ENCODE data around the gene BAX.

Gene BAX

DNA sequence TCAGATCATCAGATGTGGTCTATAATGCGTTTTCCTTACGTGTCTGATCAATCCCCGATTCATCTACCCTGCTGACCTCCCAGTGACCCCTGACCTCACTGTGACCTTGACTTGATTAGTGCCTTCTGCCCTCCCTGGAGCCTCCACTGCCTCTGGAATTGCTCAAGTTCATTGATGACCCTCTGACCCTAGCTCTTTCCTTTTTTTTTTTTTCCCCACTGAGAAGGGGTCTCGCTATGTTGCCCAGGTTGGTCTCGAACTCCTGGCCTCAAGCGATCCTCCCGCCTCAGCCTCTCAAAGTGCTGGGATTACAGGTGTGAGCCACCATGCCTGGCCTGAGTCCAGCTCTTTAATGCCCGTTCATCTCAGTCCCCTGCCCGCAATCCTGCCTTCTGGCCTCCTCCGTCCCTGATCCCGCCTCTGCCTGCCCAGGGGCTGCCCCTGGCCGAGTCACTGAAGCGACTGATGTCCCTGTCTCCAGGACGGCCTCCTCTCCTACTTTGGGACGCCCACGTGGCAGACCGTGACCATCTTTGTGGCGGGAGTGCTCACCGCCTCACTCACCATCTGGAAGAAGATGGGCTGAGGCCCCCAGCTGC lies 6.5 kb downstream of the BAX start:
- in situ Hi-C loops (cut with MboI; ENCODE audit: low sequenced_read_pairs), result loop anchor here (25.0 kb wide), 1 partner anchor 174 kb away; no protein-coding TSS in a partner anchor

DNA sequence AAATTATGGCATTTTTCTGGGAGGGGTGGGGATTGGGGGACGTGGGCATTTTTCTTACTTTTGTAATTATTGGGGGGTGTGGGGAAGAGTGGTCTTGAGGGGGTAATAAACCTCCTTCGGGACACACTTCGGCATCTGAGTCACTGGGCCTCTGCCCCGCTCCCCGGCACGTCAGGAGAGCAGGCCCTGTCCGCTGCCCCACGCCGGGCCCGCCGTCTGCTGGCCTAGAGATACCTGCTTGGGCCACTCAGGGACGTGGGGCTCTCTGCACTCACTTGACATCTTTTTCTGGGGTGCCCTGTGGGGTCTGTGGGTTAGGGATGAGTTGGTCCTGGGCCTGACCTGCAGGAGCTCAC lies 7.0 kb downstream of the BAX start:
- in situ Hi-C loops (cut with MboI; ENCODE audit: low sequenced_read_pairs), result loop anchor here (25.0 kb wide), 1 partner anchor 174 kb away; no protein-coding TSS in a partner anchor

DNA sequence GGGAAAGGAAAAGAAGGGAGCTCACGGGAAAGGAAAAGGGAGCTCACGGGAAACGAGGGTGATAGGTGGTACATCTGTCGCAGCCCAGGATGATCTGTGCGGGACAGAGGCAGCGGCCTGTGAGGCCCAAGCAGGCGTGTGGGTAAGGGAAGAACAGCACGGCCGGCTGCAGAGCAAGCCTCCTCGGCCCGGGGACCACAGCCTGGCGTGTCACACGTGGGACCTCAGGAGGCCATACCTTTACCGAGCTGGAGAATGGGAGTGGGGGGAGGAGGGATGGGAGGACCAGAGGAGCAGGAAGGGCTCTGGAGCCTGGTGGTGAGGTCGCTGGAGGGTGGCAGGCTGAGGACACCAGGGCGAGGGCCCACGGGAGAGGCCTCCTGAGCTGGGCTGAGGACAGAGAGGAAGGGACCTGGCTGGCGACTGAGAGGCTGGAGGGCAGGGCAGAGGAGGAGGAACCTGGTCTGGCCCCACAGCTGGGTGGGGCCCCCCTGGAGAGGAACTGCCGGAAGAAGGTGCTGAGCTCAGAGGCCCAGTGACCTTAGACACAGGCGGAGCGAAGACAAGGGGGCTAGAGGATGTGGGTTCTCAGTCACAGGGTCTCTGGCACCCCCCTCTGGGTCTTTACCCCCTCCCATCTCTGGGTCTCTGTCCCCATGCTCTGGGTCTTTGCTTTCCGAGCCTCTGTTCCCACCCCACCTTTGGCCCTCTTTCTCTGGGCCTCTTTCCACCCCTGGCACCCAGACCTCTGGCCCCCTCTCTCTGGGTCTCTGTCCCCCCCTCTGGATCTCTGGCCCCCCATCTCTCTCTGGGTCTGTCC lies 7.6 kb downstream of the BAX start:
- in situ Hi-C loops (cut with MboI; ENCODE audit: low sequenced_read_pairs), result loop anchor here (25.0 kb wide), 1 partner anchor 175 kb away; no protein-coding TSS in a partner anchor

DNA sequence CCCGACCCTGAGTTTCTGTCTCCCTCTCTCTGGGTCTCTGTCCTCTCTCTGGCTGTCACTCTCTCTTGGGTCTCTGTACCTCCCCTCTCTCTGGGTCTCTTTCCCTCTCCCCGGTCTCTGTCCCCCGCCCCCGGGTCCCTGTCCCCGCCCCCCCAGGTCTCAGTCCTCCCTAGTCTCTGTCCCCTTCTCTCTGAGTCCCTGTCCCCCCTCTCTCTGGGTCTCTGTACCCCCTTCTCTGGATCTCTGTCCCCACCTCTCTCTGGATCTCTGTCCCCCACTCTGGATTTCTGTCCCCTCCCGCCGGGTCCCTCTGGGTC lies 8.1 kb downstream of the BAX start:
- in situ Hi-C loops (cut with MboI; ENCODE audit: low sequenced_read_pairs), result loop anchor here (25.0 kb wide), 1 partner anchor 176 kb away; no protein-coding TSS in a partner anchor

DNA sequence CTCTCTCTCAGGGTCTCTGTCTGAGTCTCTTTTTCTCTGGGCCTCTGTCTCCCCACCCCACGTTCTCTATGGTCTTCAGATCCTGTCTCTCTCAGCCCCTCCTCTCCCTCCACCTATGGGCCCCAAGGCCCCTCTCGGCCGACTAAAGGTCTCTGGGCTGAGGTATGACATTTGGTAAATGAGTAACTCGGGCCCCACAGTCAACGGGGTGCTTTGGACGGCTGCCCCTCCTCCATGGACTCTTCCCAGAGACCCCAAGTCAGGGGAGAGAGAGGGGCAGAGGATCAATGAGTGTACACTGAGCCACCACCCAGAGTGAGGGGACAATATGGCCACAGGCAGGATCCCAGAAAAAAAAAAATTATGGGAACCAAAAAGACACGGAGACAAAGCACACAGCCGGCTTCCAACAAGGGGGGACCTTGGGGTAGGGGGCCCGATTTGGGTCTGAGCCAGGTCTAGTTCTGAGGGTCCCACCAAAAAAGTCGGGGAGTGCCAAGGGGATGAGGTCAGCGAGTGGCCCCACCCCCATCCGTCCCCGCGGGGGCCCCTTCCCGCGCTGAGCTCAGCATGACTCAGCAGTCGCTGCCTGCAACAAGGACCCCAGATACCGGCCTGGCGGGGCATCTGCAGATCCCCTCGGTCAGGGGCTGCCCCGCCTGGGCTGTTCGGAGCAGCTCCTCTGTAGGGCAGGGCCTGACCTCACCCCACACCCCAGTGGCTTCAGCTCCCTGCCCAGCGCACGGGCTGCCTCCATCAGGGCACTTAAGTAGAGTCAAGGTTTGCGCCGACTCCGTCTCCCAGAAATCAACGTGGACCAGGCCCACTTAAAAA lies 8.9 kb downstream of the BAX start:
- in situ Hi-C loops (cut with MboI; ENCODE audit: low sequenced_read_pairs), result loop anchor here (25.0 kb wide), 1 partner anchor 176 kb away; no protein-coding TSS in a partner anchor

DNA sequence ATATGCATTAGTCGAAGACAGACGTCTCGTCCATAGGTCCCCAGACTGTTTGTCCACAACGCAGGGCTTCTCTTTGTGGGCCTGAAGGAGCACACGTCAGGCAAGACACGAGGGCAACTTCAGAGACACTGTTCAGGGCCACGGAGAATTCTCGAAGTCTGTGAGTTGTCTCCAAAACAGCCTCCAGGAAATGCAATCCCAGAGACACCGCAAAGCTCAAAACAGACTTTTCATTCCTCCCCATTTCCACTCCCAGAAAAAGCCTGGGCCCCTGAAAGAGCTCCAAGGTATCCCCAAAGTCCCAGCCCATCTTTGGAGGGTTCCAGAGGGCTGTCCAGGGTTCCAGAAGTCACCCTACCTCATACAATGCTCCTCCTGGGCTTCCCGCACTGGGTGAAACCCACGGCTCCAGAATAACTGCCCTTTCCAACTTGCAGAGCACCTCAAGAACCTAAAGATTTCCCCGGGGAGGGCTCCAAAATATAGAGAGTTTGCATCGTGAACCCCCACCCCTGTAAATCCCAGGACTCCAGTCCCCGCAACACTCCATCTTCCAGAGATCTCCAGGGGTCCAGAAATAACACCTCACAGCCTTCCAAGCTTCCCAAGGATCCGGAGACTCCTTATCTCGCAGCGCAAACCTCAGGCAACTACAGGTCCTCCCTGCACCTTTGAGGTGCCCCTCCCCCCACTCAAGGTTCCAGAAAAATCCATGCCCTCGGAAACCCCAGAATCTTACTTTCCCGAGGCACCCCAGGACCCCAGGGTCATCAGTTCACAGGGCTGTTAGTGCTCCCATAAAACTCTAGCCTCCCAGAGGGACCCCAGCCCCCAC lies 9.7 kb downstream of the BAX start:
- in situ Hi-C loops (cut with MboI; ENCODE audit: low sequenced_read_pairs), result loop anchor here (25.0 kb wide), 1 partner anchor 177 kb away; no protein-coding TSS in a partner anchor

DNA sequence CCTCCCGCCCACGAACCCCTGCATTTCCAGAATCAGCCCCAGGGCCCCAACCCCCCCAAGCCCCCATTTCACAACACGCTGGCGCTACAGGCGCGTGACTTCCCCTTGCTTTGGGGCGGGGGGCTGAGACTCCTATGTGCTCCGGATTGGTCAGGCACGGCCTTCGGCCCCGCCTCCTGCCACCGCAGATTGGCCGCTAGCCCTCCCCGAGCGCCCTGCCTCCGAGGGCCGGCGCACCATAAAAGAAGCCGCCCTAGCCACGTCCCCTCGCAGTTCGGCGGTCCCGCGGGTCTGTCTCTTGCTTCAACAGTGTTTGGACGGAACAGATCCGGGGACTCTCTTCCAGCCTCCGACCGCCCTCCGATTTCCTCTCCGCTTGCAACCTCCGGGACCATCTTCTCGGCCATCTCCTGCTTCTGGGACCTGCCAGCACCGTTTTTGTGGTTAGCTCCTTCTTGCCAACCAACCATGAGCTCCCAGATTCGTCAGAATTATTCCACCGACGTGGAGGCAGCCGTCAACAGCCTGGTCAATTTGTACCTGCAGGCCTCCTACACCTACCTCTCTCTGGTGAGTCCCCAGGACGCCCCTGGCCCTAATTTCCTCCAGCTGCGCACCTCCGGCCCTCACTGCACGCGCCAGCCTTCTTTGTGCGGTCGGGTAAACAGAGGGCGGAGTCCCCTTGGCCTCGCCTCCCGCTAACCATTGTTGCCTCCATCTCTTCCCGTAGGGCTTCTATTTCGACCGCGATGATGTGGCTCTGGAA lies 10.5 kb downstream of the BAX start, which contains the start of gene FTL:
Gene FTL, plus strand, starts transcription at position 270 of the 766 bp plus-strand sequence. Its CDS starts 199 bp downstream, at position 469.
- in situ Hi-C loops (cut with MboI; ENCODE audit: low sequenced_read_pairs), result loop anchor here (25.0 kb wide), 1 partner anchor 178 kb away; no protein-coding TSS in a partner anchor

DNA sequence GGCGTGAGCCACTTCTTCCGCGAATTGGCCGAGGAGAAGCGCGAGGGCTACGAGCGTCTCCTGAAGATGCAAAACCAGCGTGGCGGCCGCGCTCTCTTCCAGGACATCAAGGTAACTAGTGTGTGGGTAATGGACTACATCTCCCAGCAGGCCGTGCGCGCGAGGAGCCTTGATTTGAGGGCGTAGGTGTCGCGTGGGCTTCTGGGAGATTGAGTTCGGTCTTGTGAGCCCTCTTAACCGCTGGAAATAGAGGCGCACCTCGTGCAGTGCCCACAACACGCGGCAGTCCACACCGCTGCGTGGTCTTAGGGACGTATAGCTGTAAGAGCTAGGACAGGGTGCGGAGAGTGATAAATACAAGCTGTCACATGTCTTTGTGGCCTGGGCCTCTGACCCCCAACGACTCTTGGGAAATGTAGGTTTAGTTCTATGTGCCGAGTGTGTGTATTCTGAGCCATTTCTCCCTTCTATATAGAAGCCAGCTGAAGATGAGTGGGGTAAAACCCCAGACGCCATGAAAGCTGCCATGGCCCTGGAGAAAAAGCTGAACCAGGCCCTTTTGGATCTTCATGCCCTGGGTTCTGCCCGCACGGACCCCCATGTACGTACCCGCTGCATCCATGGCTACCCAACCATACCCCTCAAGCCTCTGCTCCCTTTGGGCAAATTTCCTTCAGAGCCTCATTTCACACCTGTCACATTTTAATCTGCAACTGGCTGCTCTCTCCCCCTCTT lies 11.3 kb downstream of the BAX start:
- in situ Hi-C loops (cut with MboI; ENCODE audit: low sequenced_read_pairs), result loop anchor here (25.0 kb wide), 1 partner anchor 179 kb away; no protein-coding TSS in a partner anchor

DNA sequence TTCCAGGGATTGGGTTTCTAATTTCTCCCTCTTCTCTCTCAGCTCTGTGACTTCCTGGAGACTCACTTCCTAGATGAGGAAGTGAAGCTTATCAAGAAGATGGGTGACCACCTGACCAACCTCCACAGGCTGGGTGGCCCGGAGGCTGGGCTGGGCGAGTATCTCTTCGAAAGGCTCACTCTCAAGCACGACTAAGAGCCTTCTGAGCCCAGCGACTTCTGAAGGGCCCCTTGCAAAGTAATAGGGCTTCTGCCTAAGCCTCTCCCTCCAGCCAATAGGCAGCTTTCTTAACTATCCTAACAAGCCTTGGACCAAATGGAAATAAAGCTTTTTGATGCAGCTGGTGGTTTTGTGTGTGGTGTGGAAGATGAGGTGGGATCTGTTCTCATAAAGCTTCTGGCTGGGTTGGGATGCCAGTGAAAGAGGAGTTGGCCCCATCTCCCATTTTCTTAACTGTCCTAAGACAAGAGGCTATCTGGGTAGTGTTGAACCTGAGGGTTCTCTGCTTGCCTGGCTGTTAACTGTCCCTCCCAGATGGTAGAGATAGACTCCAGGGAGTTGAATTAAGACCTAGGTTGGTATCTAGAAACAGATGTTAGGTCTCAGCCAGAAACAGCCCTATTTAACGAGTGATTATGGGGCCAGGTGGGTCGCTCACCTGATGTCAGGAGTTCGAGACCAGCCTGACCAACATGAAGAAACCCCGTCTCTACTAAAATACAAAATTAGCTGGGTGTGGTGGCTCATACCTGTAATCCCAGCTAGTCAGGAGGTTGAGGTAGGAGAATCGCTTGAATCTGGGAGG lies 12.1 kb downstream of the BAX start:
- in situ Hi-C loops (cut with MboI; ENCODE audit: low sequenced_read_pairs), result loop anchor here (25.0 kb wide), 1 partner anchor 179 kb away; no protein-coding TSS in a partner anchor

DNA sequence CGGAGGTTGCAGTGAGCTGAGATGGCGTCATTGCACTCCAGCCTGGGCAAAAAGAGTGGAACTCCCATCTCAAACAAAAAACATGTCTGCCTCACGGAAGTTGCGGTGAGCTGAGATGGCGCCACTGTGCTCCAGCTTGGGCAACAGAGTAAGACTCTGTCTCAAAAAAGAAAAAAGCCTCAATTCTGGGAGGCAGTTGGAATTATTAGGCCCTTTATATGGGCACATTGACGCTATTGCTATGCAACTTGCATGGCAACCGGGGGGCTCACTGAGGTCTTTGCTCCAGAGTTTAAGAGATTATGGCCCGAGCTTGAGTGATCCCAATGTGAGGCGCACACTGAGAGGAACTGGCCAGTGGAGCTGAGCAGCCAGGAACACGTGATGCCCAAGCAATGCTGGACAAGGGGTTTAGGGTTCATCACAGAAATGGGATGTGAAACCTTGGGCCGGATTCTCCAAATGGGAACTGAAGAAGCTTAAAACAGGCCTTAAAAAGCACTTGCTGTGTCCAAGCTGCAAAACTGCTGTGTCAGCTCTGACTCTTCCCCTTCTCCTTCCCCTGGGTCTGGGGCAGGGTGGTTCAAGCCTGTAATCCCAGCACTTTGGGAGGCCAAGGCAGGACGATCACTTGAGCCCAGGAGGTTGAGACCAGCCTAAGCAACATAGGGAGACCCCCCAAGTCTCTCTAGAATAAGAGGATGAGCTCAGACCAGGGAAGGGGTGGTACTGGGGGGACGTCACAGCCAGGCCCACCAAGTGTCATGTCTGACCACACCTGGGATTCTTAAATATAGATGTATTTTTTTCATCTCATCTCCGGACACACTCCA lies 12.9 kb downstream of the BAX start:
- in situ Hi-C loops (cut with MboI; ENCODE audit: low sequenced_read_pairs), result loop anchor here (25.0 kb wide), 1 partner anchor 180 kb away; no protein-coding TSS in a partner anchor

DNA sequence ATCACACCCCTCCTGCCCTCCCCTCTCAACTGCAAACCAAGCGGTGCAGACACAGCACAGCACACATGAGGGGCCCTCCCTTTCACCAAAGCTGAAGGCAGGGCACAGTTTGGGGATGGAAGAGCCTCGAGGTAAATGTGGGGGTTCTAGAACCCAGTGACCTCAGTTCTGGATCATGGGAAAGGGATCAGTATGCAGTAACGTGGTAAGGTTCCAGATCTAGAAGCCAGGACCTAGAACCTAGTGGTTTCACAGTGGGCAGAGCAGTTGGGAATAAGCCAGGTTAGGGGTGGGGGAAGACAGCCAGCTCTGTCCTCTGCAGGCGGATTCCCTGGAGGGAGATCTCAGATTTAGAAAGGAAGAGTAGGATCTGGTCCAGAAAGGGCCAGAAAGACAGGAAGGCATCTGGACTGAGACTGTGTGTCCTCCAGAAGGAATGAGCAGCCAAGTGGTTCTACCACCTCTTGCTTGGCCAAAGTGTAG lies 13.5 kb downstream of the BAX start:
- in situ Hi-C loops (cut with MboI; ENCODE audit: low sequenced_read_pairs), result loop anchor here (25.0 kb wide), 1 partner anchor 181 kb away; no protein-coding TSS in a partner anchor

DNA sequence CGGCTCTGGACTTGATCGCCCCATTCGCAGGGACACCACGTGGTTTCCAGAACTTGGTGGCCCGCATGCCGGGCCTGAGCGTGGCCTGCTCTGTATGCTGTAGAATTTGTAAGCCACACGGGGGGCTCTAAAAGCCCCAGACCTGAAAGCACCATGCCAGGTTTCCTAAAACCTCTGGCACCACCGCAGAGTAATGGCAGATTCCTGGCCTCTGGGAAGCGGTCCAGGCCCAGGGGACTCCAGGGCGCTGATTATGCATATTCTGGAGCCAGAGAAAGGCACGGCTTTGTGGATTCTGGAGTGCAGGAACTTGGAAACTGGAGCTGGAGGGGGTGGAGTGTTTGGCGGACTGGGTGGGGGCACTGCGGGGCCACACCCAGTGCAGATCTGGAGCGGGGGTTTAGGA lies 14.1 kb downstream of the BAX start:
- in situ Hi-C loops (cut with MboI; ENCODE audit: low sequenced_read_pairs), result loop anchor here (25.0 kb wide), 1 partner anchor 182 kb away; no protein-coding TSS in a partner anchor

DNA sequence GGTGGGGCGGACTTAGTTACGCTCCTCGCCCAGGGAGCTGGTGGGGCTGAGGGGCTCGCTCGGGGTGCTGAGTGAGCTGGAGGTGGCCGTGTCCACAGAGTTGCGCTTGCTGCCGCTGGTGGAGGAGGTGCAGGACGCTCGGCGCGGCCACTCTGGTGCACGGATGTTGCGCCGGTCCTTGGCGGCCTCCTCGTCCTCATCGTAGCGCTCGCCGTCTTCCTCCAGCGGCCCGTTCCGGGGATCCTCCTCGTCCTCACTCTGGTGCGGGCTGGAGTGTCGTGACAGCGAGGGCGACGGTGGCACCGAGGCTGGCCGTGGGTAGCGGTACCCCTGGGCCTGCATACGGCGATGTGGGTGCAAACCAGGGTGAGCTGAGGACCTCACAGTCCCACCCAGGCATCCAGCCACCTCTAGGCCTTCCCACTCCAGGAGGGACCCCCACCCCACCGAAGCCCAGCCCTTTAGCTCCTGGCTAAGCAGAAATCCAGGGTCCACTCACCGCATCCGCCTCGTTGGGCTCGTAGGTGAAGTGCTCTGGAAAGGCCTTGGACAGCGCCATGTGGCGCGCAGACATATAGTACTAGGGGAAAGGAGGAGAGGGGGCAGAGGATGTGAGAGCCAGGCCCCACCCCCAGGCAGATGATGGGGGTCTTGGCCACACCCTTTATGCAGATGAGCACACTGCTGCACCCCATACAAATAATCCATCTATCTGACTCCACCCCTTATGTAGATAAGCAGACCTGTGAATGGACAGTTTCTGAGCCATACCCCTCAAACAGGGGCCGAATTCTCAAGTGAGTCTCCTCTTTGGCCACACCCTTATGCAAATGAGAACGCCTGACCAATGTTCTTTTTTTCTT lies 14.8 kb downstream of the BAX start:
- in situ Hi-C loops (cut with MboI; ENCODE audit: low sequenced_read_pairs), result loop anchor here (25.0 kb wide), 1 partner anchor 182 kb away; no protein-coding TSS in a partner anchor

DNA sequence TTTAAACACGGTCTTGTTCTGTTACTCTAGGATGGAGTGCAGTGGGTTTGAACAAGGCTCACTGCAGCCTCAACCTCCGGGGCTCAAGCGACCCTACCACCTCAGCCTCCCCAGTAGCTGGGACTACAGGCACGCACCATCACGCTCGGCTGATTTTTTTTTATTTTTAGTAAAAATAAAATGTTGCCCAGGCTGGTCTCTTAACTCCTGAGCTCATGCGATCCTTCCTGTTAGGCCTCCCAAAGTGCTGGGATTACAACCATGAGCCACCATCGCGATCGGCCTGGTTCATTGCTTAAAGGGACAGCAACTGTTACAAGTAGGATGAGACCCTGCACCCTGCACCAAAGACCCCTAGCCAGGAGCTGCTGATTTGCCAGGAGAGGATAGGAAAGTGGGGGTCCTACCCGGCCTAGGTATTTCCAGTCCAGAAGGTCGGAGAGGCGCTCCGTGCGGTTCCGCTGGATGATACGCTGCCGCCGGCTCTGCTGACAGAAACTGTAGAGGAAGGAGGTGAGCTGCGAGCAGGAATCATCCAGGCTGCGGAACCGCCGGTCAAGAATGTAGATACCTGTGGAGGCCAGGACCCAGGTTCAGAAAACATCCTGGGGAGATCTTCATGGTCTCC lies 15.6 kb downstream of the BAX start:
- in situ Hi-C loops (cut with MboI; ENCODE audit: low sequenced_read_pairs), result loop anchor here (25.0 kb wide), 1 partner anchor 183 kb away; no protein-coding TSS in a partner anchor

DNA sequence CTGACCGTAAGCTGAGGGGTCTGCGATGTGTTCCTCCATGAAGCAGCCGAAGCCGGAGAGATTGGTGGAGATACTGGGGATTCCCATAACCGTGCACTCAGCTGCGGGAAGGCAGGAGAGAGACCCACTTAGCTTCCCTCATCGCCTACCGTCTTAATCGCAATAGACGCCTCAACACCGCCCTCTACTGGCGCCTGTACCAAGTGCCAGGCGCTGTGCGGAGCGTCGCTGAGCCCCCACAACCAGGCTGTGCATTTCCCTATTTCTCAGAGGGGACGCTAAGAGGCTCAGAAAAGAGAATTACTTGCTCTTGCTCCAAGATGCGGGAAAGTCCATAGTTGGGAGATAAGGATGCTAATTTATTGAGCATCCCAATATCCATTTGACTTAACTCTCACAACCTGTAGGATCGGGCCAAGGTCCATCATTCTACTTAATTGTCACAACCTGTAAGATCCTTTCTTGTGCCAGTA lies 16.3 kb downstream of the BAX start:
- in situ Hi-C loops (cut with MboI; ENCODE audit: low sequenced_read_pairs), result loop anchor here (25.0 kb wide), 1 partner anchor 184 kb away; no protein-coding TSS in a partner anchor
